Measurements from ENCODE around the gene WDSUB1. TPM values are rescaled to one million over a fixed set of nuclear protein-coding genes. Genes with fewer than 3 reads are reported as not detected.

WDSUB1 gene
- total and polyA plus RNA-seq, 3 donors from 2014 or later, result 9.5 to 11.6 (median 10.2) TPM

DNA sequence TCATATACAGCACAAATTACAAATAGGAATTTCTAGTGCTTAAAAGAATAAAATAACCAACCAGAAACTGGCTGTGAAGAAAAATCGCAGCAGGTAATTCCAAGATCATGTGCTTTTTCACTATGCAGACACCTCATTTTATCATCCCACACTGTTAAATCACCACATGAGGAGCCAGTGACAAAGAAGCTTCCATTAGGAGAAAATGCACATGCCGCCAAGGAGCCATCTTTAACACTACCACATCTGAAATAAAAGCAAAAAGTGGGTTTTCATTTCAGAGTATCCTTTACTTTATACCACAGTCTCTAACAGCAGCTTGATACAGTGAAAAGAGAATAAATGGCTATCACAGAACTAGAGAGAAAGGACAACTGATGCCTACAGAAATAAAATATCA, 6.8 kb downstream of the WDSUB1 start:
- no peaks in the 10 kb centered on the region for H3K27me3 ChIP-seq
- H3K4me1 ChIP-seq, result peaks cover 1% of the 10 kb centered on the region
- intact Hi-C loops (cut with DNase I; ENCODE audit: low total_unique reads), result no loop called here
- H3K9me3 ChIP-seq, result no peaks in the 10 kb centered on the region
- no peak for DNase-seq
- TF ChIP-seq, protein P1, sequence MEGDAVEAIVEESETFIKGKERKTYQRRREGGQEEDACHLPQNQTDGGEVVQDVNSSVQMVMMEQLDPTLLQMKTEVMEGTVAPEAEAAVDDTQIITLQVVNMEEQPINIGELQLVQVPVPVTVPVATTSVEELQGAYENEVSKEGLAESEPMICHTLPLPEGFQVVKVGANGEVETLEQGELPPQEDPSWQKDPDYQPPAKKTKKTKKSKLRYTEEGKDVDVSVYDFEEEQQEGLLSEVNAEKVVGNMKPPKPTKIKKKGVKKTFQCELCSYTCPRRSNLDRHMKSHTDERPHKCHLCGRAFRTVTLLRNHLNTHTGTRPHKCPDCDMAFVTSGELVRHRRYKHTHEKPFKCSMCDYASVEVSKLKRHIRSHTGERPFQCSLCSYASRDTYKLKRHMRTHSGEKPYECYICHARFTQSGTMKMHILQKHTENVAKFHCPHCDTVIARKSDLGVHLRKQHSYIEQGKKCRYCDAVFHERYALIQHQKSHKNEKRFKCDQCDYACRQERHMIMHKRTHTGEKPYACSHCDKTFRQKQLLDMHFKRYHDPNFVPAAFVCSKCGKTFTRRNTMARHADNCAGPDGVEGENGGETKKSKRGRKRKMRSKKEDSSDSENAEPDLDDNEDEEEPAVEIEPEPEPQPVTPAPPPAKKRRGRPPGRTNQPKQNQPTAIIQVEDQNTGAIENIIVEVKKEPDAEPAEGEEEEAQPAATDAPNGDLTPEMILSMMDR (IDR thresholded peaks at IDR 0.05), result no peak
- no peak for TF ChIP-seq POLR2A (IDR thresholded peaks at IDR 0.05)
- 95 to 96% methylated on average over 2 of the region's 2 CpGs for WGBS, 2 donors
- H3K4me3 ChIP-seq, result no peak overlapping the region
- H3K36me3 ChIP-seq (ENCODE audit: low read depth, missing control alignments), result no peaks in the 10 kb centered on the region
- no peak overlapping the region for H3K27ac ChIP-seq

DNA sequence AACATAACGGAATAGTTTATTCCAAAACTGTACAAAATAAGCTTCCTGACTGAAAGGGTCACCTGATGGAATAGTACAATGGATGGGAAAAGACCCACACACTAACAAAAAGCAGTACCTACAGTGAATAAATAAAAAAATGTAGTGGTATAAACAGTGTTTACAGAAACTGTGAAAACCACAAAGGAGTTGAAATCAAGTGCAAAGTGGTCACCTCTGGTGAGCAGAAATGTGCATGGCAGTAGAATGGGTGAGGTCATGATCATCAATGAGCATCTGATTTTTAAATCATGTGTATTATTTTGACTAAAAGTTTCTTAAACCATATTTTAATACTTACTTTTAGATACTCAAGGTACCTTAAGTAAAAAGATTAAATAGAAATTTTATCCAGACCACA, 11.4 kb downstream of the WDSUB1 start:
- 96% methylated on average over 1 of the region's 1 CpG for WGBS, 2 donors
- intact Hi-C loops (cut with DNase I; ENCODE audit: low total_unique reads), result no loop called here

DNA sequence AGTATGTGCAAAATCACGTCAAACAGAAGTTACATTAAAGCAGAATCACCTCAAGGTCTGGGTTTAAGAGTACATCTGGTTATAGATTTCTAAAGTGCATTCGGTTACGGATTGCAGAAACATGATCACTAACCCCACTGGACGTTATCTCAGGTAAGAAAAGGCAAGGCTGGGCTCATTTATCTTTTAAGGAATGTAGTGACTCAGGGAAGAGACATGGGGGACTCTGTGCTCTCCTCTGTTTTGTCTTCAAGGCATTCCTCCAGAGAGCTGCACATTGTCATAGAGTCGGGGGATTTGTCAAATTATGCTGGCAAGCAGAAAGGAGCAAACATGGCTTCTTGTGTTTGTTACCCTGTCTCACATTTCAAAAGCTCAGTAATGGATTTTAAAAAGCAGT, 14.3 kb downstream of the WDSUB1 start:
- WGBS, 2 donors, result 87 to 90% methylated on average over 5 of the region's 5 CpGs
- Histone ChIP-seq H3K4me3 (no peak overlapping the region), H3K4me1 (no peaks in the 10 kb centered on the region), H3K9me3 (no peaks in the 10 kb centered on the region), H3K36me3 (ENCODE audit: low read depth, missing control alignments) (no peaks in the 10 kb centered on the region), H3K27me3 (no peaks in the 10 kb centered on the region), H3K27ac (no peak overlapping the region)
- TF ChIP-seq, protein P1 (IDR thresholded peaks at IDR 0.05), result no peak
- TF ChIP-seq POLR2A (IDR thresholded peaks at IDR 0.05), result no peak
- intact Hi-C loops (cut with DNase I; ENCODE audit: low total_unique reads), result no loop called here
- DNase-seq, result no peak

More for the DNA sequence above, 11.4 kb downstream of the WDSUB1 start:
- H3K27me3 ChIP-seq, result no peaks in the 10 kb centered on the region
- TF ChIP-seq, protein P1 (IDR thresholded peaks at IDR 0.05), result no peak
- TF ChIP-seq POLR2A (IDR thresholded peaks at IDR 0.05), result no peak
- H3K4me3 ChIP-seq, result no peak overlapping the region
- no peaks in the 10 kb centered on the region for H3K36me3 ChIP-seq (ENCODE audit: low read depth, missing control alignments)
- no peak overlapping the region for H3K27ac ChIP-seq
- no peaks in the 10 kb centered on the region for H3K9me3 ChIP-seq
- no peak for DNase-seq
- H3K4me1 ChIP-seq, result no peaks in the 10 kb centered on the region

DNA sequence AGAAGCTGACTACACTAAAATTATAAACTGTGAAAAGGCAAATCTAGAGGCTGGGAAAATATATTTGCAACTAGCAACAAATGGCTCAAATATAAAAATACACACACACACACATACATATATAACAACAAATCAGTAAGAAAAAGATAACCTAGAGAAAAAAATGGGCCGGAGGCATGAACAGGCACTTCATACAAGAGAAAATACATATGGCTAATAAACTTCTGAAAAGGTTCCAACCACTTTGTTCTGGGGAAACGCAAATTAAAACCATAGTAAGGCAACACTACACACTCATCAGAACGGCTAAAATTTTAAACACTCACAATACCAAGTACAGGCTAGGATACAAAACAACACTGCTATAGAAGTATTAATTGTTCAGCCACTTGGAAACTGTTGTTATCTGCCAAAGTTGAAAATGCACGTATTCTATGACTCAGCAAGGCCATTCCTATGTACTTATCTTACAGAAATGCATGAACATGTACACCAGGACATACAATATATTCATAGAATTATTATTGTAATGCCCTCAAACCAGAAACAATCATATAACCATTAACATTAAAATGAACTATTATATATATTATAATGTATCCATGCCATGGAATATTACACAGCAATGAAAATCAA, 15.6 kb downstream of the WDSUB1 start:
- Histone ChIP-seq H3K36me3 (ENCODE audit: low read depth, missing control alignments) (no peaks in the 10 kb centered on the region), H3K27me3 (no peaks in the 10 kb centered on the region), H3K4me1 (no peaks in the 10 kb centered on the region), H3K27ac (no peak overlapping the region), H3K4me3 (no peak overlapping the region), H3K9me3 (no peaks in the 10 kb centered on the region)
- TF ChIP-seq, protein P1 (IDR thresholded peaks at IDR 0.05), result no peak
- no peak for TF ChIP-seq POLR2A (IDR thresholded peaks at IDR 0.05)
- intact Hi-C loops (cut with DNase I; ENCODE audit: low total_unique reads), result no loop called here
- 93 to 94% methylated on average over 4 of the region's 4 CpGs for WGBS, 2 donors
- no peak for DNase-seq

DNA sequence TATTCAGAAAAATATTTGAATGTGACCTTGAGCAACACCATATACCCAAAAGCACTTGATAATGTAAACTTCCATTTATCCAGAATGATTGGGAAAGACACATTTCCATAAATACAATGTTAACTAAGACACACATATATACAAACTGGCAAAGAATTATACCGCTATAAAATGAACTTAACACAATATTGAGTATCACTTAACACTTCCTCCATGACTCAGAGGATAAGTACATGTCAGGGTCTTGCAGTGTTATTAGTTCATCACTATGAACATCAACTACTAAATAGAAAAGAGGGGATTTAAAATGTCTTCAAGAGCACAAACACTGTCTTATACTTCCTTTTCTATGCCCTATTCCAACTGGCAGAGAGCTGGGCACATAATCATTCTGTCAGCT, 18.6 kb downstream of the WDSUB1 start:
- H3K4me1 ChIP-seq, result no peaks in the 10 kb centered on the region
- no peaks in the 10 kb centered on the region for H3K27me3 ChIP-seq
- H3K36me3 ChIP-seq (ENCODE audit: low read depth, missing control alignments), result no peaks in the 10 kb centered on the region
- WGBS, 2 donors, result 91 to 100% methylated on average over 1 of the region's 1 CpG
- H3K4me3 ChIP-seq, result no peak overlapping the region
- H3K9me3 ChIP-seq, result no peaks in the 10 kb centered on the region
- DNase-seq, result no peak
- intact Hi-C loops (cut with DNase I; ENCODE audit: low total_unique reads), result no loop called here
- TF ChIP-seq POLR2A (IDR thresholded peaks at IDR 0.05), result no peak
- TF ChIP-seq, protein P1 (IDR thresholded peaks at IDR 0.05), result no peak
- no peak overlapping the region for H3K27ac ChIP-seq

All from testis (tissue), 3 donors.